AG09319 (cell line): ENCODE results near the gene GALNT2.

ENCODE experiments used
- DNase-seq: peaks from one replicate; pipeline ENCODE4 v3.0.0-alpha.2; 2010; ENCODE audit warnings: low read depth; ENCODE audit errors: extremely low read depth
- CTCF ChIP-seq: IDR thresholded peaks from 2 replicates; pipeline ENCODE4 v1.5.1; 2011; ENCODE audit warnings: low read depth, mild to moderate bottlenecking, inconsistent platforms, low read length, moderate library complexity

GALNT2 gene

GRCh38 chr1:230052665-230053064, 14.4 kb upstream of the GALNT2 start:
- TF ChIP-seq CTCF, result no peak

GRCh38 chr1:230054092-230054749, 12.8 kb upstream of the GALNT2 start:
- no peak for DNase-seq
- TF ChIP-seq CTCF, result no peak

More at GRCh38 chr1:230052665-230053064, 14.4 kb upstream of the GALNT2 start:
- DNase-seq, result no peak

- DNase-seq, result no peak
- TF ChIP-seq CTCF, result no peak
Observed at GRCh38 chr1:230056098-230056497, 10.9 kb upstream of the GALNT2 start.

GRCh38 chr1:230057100-230057499, 9.9 kb upstream of the GALNT2 start:
- no peak for DNase-seq
- no peak for TF ChIP-seq CTCF

- TF ChIP-seq CTCF, result no peak
- no peak for DNase-seq
Observed at GRCh38 chr1:230057681-230058565, 9.1 kb upstream of the GALNT2 start.

GRCh38 chr1:230058626-230059025, 8.4 kb upstream of the GALNT2 start:
- no peak for DNase-seq
- TF ChIP-seq CTCF, result no peak

- no peak for DNase-seq
- TF ChIP-seq CTCF, result no peak
Observed at GRCh38 chr1:230061801-230062200, 5.2 kb upstream of the GALNT2 start.
